ENCODE measurements around the gene GLMP.

The GLMP gene

GRCh38 chr1:156247460-156248322, 47.8 kb downstream of the GLMP start, which contains the start of gene PAQR6:
TSS of gene PAQR6 (minus strand) at chr1:156248056. CDS start at chr1:156246731, 1,325 bp downstream.
- DNase-seq: no peak

GRCh38 chr1:156246781-156247459, 48.6 kb downstream of the GLMP start:
- no peak for DNase-seq

GRCh38 chr1:156246241-156246780, 49.2 kb downstream of the GLMP start:
- no peak for DNase-seq

GRCh38 chr1:156245451-156246232, 49.8 kb downstream of the GLMP start:
- DNase-seq: no peak

GRCh38 chr1:156244712-156245111, 50.8 kb downstream of the GLMP start:
- DNase-seq: no peak

GRCh38 chr1:156244126-156244525, 51.4 kb downstream of the GLMP start:
- no peak for DNase-seq

- no peak for DNase-seq
Observed at GRCh38 chr1:156242738-156243137, 52.7 kb downstream of the GLMP start.
